Activated T-helper 2 cell treated with anti-CD3 and anti-CD28 coated beads, Interferon-gamma antibody, Interleukin-2, Interleukin-4, amounts not matched to agents 10 μg/mL and 5 μg/mL and 100 μg/mL, durations not matched to agents 14 hours and 24 hours and 36 hours (primary cell): ENCODE data around the gene GRIK1. TPM values are rescaled to one million over a fixed set of nuclear protein-coding genes. Genes with fewer than 3 reads are reported as not detected.

Source experiments
- DNase-seq: peaks from one replicate; pipeline ENCODE4 v3.0.0; 2021; ENCODE audit warnings: low spot score
- H3K27ac Mint-ChIP-seq: one replicate; pipeline ENCODE4 v1.8.0; 2021; ENCODE audit warnings: mixed read lengths
- H3K27me3 Mint-ChIP-seq: one replicate; pipeline ENCODE4 v1.8.0; 2021; ENCODE audit warnings: low read depth, mixed read lengths
- H3K36me3 Mint-ChIP-seq: one replicate; pipeline ENCODE4 v1.8.0; 2021; ENCODE audit warnings: low read depth, mixed read lengths
- H3K4me1 Mint-ChIP-seq: one replicate; pipeline ENCODE4 v1.8.0; 2021; ENCODE audit warnings: low read depth, mixed read lengths
- H3K4me3 Mint-ChIP-seq: one replicate; pipeline ENCODE4 v1.8.0; 2021; ENCODE audit warnings: low read depth, mild to moderate bottlenecking, moderate library complexity, mixed read lengths
- H3K9me3 Mint-ChIP-seq: one replicate; pipeline ENCODE4 v1.8.0; 2021; ENCODE audit warnings: mixed read lengths
- intact Hi-C: fragments of 100-400 bp; cut with micrococcal nuclease; formaldehyde crosslinking; loops from one replicate; pipeline ENCODE4 v1.15.1; 2023
- total RNA-seq: library from RNA; stranded (reverse); gene quantifications from 2 replicates; pipeline ENCODE4 v1.2.3, GENCODE V29; 2022

GRIK1 gene
- total RNA-seq, 1 donor from 2014 or later = not detected

GRCh38 chr21:29716753-29717152, 223.0 kb downstream of the GRIK1 start:
- intact Hi-C loops = no loop called here
- Mint-ChIP-seq H3K4me1 (no peaks in the 10 kb centered on the region), H3K36me3 (no peaks in the 10 kb centered on the region), H3K4me3 (no peak overlapping the region), H3K27me3 (no peaks in the 10 kb centered on the region), H3K27ac (no peak overlapping the region), H3K9me3 (no peaks in the 10 kb centered on the region)
- no peak for DNase-seq

GRCh38 chr21:29715089-29715488, 224.7 kb downstream of the GRIK1 start:
- H3K4me3 Mint-ChIP-seq = no peak overlapping the region
- H3K27ac Mint-ChIP-seq = no peak overlapping the region
- no peaks in the 10 kb centered on the region for H3K9me3 Mint-ChIP-seq
- H3K27me3 Mint-ChIP-seq = no peaks in the 10 kb centered on the region
- no peaks in the 10 kb centered on the region for H3K4me1 Mint-ChIP-seq
- no peak for DNase-seq
- intact Hi-C loops = no loop called here
- no peaks in the 10 kb centered on the region for H3K36me3 Mint-ChIP-seq

- no peaks in the 10 kb centered on the region for H3K36me3 Mint-ChIP-seq
- no peaks in the 10 kb centered on the region for H3K4me1 Mint-ChIP-seq
- no peak for DNase-seq
- H3K9me3 Mint-ChIP-seq = no peaks in the 10 kb centered on the region
- no peak overlapping the region for H3K4me3 Mint-ChIP-seq
- intact Hi-C loops = no loop called here
- H3K27ac Mint-ChIP-seq = no peak overlapping the region
- H3K27me3 Mint-ChIP-seq = no peaks in the 10 kb centered on the region
Measured at GRCh38 chr21:29712818-29713217, 227.0 kb downstream of the GRIK1 start.

GRCh38 chr21:29711236-29711635, 228.6 kb downstream of the GRIK1 start:
- no peak overlapping the region for H3K4me3 Mint-ChIP-seq
- no peaks in the 10 kb centered on the region for H3K9me3 Mint-ChIP-seq
- intact Hi-C loops = no loop called here
- H3K36me3 Mint-ChIP-seq = no peaks in the 10 kb centered on the region
- DNase-seq = no peak
- H3K27ac Mint-ChIP-seq = no peak overlapping the region
- no peaks in the 10 kb centered on the region for H3K4me1 Mint-ChIP-seq
- H3K27me3 Mint-ChIP-seq = no peaks in the 10 kb centered on the region

- intact Hi-C loops = no loop called here
- Mint-ChIP-seq H3K27ac (no peak overlapping the region), H3K4me3 (no peak overlapping the region), H3K9me3 (no peaks in the 10 kb centered on the region), H3K36me3 (no peaks in the 10 kb centered on the region), H3K27me3 (no peaks in the 10 kb centered on the region), H3K4me1 (no peaks in the 10 kb centered on the region)
- no peak for DNase-seq
Measured at GRCh38 chr21:29710498-29710897, 229.3 kb downstream of the GRIK1 start.

- H3K9me3 Mint-ChIP-seq = no peaks in the 10 kb centered on the region
- intact Hi-C loops = no loop called here
- H3K36me3 Mint-ChIP-seq = no peaks in the 10 kb centered on the region
- no peak overlapping the region for H3K4me3 Mint-ChIP-seq
- no peaks in the 10 kb centered on the region for H3K27me3 Mint-ChIP-seq
- H3K27ac Mint-ChIP-seq = no peak overlapping the region
- DNase-seq = no peak
- no peaks in the 10 kb centered on the region for H3K4me1 Mint-ChIP-seq
Measured at GRCh38 chr21:29708401-29708800, 231.4 kb downstream of the GRIK1 start.

GRCh38 chr21:29704719-29705118, 235.1 kb downstream of the GRIK1 start:
- DNase-seq = no peak
- no peak overlapping the region for H3K4me3 Mint-ChIP-seq
- no peaks in the 10 kb centered on the region for H3K36me3 Mint-ChIP-seq
- H3K27me3 Mint-ChIP-seq = no peaks in the 10 kb centered on the region
- intact Hi-C loops = no loop called here
- H3K9me3 Mint-ChIP-seq = no peaks in the 10 kb centered on the region
- no peak overlapping the region for H3K27ac Mint-ChIP-seq
- no peaks in the 10 kb centered on the region for H3K4me1 Mint-ChIP-seq

GRCh38 chr21:29701676-29702075, 238.1 kb downstream of the GRIK1 start:
- H3K4me1 Mint-ChIP-seq = no peaks in the 10 kb centered on the region
- intact Hi-C loops = no loop called here
- H3K4me3 Mint-ChIP-seq = no peak overlapping the region
- H3K9me3 Mint-ChIP-seq = no peaks in the 10 kb centered on the region
- H3K27me3 Mint-ChIP-seq = no peaks in the 10 kb centered on the region
- no peak for DNase-seq
- H3K36me3 Mint-ChIP-seq = no peaks in the 10 kb centered on the region
- H3K27ac Mint-ChIP-seq = no peak overlapping the region

GRCh38 chr21:29697555-29698193, 242.1 kb downstream of the GRIK1 start:
- Mint-ChIP-seq H3K27ac (no peak overlapping the region), H3K4me1 (no peaks in the 10 kb centered on the region), H3K36me3 (no peaks in the 10 kb centered on the region)

GRCh38 chr21:29696937-29697336, 242.9 kb downstream of the GRIK1 start:
- intact Hi-C loops = no loop called here

More at GRCh38 chr21:29697555-29698193, 242.1 kb downstream of the GRIK1 start:
- no peak for DNase-seq
- Mint-ChIP-seq H3K4me3 (no peak overlapping the region), H3K27me3 (no peaks in the 10 kb centered on the region), H3K9me3 (no peaks in the 10 kb centered on the region)
- intact Hi-C loops = no loop called here

GRCh38 chr21:29691616-29692491, 247.9 kb downstream of the GRIK1 start:
- no peak for DNase-seq
- Mint-ChIP-seq H3K27ac (no peak overlapping the region), H3K4me3 (no peak overlapping the region), H3K4me1 (no peaks in the 10 kb centered on the region), H3K9me3 (no peaks in the 10 kb centered on the region), H3K27me3 (peaks cover 2% of the 10 kb centered on the region), H3K36me3 (no peaks in the 10 kb centered on the region)
- intact Hi-C loops = no loop called here

More at GRCh38 chr21:29696937-29697336, 242.9 kb downstream of the GRIK1 start:
- no peak overlapping the region for H3K4me3 Mint-ChIP-seq
- no peaks in the 10 kb centered on the region for H3K9me3 Mint-ChIP-seq
- H3K27me3 Mint-ChIP-seq = no peaks in the 10 kb centered on the region
- DNase-seq = no peak
- no peaks in the 10 kb centered on the region for H3K36me3 Mint-ChIP-seq
- no peak overlapping the region for H3K27ac Mint-ChIP-seq
- no peaks in the 10 kb centered on the region for H3K4me1 Mint-ChIP-seq

GRCh38 chr21:29689753-29690152, 250.0 kb downstream of the GRIK1 start:
- no peak overlapping the region for H3K27ac Mint-ChIP-seq
- H3K9me3 Mint-ChIP-seq = no peaks in the 10 kb centered on the region
- H3K4me3 Mint-ChIP-seq = no peak overlapping the region
- intact Hi-C loops = no loop called here
- H3K4me1 Mint-ChIP-seq = no peaks in the 10 kb centered on the region
- DNase-seq = no peak
- H3K36me3 Mint-ChIP-seq = no peaks in the 10 kb centered on the region
- peaks cover 4% of the 10 kb centered on the region for H3K27me3 Mint-ChIP-seq

GRCh38 chr21:29684106-29684505, 255.7 kb downstream of the GRIK1 start:
- Mint-ChIP-seq H3K27ac (no peak overlapping the region), H3K27me3 (peaks cover 4% of the 10 kb centered on the region), H3K9me3 (no peaks in the 10 kb centered on the region)

More at GRCh38 chr21:29684106-29684505, 255.7 kb downstream of the GRIK1 start:
- DNase-seq = no peak
- intact Hi-C loops = no loop called here
- no peaks in the 10 kb centered on the region for H3K36me3 Mint-ChIP-seq
- H3K4me1 Mint-ChIP-seq = no peaks in the 10 kb centered on the region
- no peak overlapping the region for H3K4me3 Mint-ChIP-seq
